ENCODE measurements around the gene AMACR. TPM values are rescaled to one million over a fixed set of nuclear protein-coding genes. Genes with fewer than 3 reads are reported as not detected.

The AMACR gene
- total RNA-seq, 1 donor from 2014 or later = 12.2 TPM

DNA sequence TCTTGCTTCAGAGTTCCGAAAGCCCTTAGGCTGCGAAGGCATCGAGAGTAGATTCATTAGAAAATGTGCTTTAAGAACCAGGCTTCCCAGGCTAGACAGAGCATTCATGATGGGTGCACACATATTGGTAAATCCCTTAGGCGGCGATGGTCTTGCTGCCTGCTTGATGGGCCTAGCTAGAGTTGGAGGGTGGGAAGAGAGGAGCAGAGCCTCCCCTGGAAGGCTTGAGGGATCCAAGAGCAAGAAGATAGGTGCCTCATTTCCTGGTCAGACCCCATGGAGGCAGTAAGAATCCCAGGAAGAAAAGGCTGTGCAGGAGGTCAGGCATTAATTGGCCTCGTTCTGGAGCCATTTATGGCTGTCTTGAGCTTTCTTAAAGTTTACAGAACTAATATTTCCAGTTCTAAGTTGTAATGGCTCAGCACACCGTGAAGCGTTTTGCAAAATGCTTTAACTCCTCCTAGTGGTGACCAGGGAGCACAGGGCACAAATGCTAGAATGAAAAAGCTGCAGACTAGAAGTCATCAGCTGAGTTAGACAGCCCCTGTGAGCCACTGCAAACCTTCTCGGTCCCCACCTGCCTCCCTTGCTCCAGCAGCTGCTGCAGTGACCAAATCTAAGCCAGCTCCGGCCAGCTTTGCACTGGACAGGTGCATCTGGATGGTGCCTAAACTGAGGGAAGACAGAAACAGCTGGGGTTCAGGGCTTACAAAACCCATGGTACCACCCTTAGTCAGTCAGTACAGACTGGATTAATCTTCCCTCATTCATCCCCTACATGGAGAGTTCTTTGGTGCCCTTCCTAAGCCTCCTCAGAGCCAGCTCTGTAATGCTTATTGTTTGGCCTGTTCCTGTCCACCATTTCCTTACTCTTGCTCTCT is 38.0 kb downstream of the AMACR start:
- TF ChIP-seq, protein P1, sequence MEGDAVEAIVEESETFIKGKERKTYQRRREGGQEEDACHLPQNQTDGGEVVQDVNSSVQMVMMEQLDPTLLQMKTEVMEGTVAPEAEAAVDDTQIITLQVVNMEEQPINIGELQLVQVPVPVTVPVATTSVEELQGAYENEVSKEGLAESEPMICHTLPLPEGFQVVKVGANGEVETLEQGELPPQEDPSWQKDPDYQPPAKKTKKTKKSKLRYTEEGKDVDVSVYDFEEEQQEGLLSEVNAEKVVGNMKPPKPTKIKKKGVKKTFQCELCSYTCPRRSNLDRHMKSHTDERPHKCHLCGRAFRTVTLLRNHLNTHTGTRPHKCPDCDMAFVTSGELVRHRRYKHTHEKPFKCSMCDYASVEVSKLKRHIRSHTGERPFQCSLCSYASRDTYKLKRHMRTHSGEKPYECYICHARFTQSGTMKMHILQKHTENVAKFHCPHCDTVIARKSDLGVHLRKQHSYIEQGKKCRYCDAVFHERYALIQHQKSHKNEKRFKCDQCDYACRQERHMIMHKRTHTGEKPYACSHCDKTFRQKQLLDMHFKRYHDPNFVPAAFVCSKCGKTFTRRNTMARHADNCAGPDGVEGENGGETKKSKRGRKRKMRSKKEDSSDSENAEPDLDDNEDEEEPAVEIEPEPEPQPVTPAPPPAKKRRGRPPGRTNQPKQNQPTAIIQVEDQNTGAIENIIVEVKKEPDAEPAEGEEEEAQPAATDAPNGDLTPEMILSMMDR (IDR thresholded peaks at IDR 0.05) = peak; percentile 59
- Histone ChIP-seq H3K4me1 (no peaks in the 10 kb centered on the region), H3K4me3 (no peak overlapping the region), H3K36me3 (no peaks in the 10 kb centered on the region), H3K27me3 (ENCODE audit: low read depth) (no peaks in the 10 kb centered on the region), H3K27ac (no peak overlapping the region), H3K9me3 (no peaks in the 10 kb centered on the region)
- intact Hi-C loops (cut with DNase I) = no loop called here
- ATAC-seq (peak; percentile 35 to 57), DNase-seq (no peak)

DNA sequence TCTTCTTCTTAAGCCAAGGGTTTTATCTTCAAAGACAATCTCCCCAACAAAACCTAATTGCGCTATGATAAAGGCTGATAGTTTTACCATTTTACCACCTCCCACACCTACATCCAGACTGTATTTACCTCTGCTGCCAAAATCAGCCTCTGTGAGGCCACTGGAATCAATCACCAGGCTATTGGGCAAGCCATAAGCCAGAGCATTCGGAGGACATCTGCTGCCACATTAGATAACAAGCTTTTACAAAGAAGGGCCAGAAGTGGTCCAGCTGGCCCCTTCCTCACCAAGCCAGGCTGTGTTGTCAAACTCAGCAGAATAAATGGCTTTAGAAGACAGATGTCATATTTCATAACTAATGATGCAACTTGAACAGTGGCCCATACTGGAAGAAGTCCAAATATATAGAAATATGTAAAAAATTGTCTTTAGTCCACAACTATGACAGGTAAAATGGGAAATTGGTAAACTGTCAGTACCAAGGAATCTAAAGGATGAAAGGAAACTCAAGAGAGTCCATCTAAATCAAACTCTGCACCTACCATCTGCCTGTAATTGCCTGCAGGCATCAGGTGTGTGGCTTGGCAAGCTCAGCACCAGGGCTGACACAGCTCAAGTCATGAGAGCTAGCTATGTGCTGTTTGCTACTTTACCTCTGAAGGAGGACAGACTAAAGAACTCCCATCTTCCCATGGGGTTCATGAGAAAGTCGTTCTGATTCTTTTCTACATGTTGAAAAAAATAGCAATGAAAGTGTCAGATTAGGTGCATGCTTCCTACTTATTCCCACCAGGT is 39.4 kb downstream of the AMACR start:
- TF ChIP-seq, protein P1 (IDR thresholded peaks at IDR 0.05) = no peak

DNA sequence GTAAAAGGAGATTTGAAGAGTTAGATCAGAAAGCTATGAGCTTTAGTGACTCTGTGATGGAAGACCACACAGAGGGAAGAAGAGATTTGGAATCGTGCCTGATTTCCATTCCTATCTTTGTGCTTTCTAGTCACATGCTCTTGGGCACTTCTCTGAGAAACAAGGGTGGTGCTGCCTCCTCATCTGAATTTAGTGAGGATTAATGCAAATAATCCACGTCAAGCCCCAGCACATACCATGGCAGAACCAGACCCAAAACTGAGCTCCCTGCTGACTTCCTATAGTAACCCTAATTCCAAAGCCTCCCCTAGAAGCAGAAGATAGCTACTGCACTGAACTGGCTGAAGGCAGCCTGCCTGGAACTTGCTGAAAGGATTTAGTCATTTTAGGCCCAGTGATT is 41.0 kb downstream of the AMACR start:
- ATAC-seq = no peak
- Histone ChIP-seq H3K4me3 (no peak overlapping the region), H3K27ac (no peak overlapping the region), H3K9me3 (no peaks in the 10 kb centered on the region), H3K27me3 (ENCODE audit: low read depth) (no peaks in the 10 kb centered on the region), H3K4me1 (no peaks in the 10 kb centered on the region), H3K36me3 (no peaks in the 10 kb centered on the region)
- intact Hi-C loops (cut with DNase I) = no loop called here
- TF ChIP-seq, protein P1 (IDR thresholded peaks at IDR 0.05) = no peak
- no peak for DNase-seq

More for the DNA sequence above, 39.4 kb downstream of the AMACR start:
- no peak for DNase-seq
- no peaks in the 10 kb centered on the region for H3K4me1 ChIP-seq
- H3K27me3 ChIP-seq (ENCODE audit: low read depth) = no peaks in the 10 kb centered on the region
- no peaks in the 10 kb centered on the region for H3K36me3 ChIP-seq
- intact Hi-C loops (cut with DNase I) = no loop called here
- H3K9me3 ChIP-seq = no peaks in the 10 kb centered on the region
- no peak overlapping the region for H3K27ac ChIP-seq
- ATAC-seq = no peak
- H3K4me3 ChIP-seq = no peak overlapping the region

DNA sequence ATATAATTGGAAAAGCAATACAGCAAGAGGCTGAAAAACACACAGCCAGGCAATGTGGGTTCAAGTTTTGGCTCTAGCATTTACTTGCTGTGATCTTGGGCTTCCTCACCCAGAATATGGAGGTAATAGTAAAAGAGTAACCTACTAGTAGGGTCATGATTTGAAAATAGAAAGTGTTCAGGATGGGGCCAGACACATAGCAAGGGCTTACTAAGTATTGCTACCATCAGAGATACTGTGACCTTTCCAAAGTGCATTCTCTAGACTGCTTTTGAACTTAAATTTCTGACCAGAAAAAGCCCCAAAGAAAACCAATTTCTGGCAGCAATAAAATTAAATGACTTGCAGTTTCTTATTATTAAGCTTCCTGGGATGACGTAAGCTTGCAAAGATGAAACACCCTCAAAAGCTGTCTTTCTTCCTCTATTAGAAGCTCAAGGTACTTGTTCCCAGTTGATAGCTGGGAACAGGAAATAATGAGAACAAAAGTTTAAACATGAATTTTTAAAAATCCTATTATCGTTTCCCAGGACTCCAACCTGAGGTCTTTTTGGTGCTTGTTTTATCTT is 43.6 kb downstream of the AMACR start:
- H3K27me3 ChIP-seq (ENCODE audit: low read depth) = no peaks in the 10 kb centered on the region
- ATAC-seq (no peak), DNase-seq (no peak)
- no peaks in the 10 kb centered on the region for H3K9me3 ChIP-seq
- no peaks in the 10 kb centered on the region for H3K4me1 ChIP-seq
- no peak overlapping the region for H3K27ac ChIP-seq
- H3K4me3 ChIP-seq = no peak overlapping the region
- TF ChIP-seq, protein P1 (IDR thresholded peaks at IDR 0.05) = no peak
- intact Hi-C loops (cut with DNase I) = no loop called here
- H3K36me3 ChIP-seq = no peaks in the 10 kb centered on the region

DNA sequence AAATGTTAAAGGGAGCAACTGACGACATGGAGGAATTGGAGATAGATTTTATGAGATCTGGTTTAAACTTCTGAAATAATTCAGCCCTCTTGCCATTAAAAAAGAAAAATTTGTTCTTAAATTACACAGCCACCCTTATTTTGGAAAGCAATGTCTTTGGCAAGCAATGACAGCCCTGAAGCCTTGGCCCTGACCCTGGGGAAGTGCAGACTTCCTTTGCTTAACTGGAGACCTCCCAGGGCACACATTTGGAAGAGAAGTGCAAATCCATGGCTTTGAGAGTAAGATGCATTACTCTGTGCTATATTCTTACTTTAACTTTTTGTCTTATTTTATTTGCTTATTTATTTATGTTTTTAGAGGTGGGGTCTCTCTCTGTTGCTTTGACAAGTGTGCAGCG is 49.7 kb downstream of the AMACR start:
- Histone ChIP-seq H3K36me3 (no peaks in the 10 kb centered on the region), H3K27me3 (ENCODE audit: low read depth) (no peaks in the 10 kb centered on the region), H3K9me3 (peaks cover 4% of the 10 kb centered on the region), H3K27ac (no peak overlapping the region), H3K4me1 (no peaks in the 10 kb centered on the region), H3K4me3 (no peak overlapping the region)
- TF ChIP-seq, protein P1 (IDR thresholded peaks at IDR 0.05) = no peak
- ATAC-seq (no peak), DNase-seq (no peak)
- intact Hi-C loops (cut with DNase I) = no loop called here

Measured in lower lobe of right lung (tissue), 2 donors.